COLO829 (cell line): Measurements from ENCODE around the gene PKD1.

Source experiments
- DNase-seq: peaks from one replicate; pipeline ENCODE4 v3.0.0; 2012; ENCODE audit warnings: low spot score

PKD1 gene

DNA sequence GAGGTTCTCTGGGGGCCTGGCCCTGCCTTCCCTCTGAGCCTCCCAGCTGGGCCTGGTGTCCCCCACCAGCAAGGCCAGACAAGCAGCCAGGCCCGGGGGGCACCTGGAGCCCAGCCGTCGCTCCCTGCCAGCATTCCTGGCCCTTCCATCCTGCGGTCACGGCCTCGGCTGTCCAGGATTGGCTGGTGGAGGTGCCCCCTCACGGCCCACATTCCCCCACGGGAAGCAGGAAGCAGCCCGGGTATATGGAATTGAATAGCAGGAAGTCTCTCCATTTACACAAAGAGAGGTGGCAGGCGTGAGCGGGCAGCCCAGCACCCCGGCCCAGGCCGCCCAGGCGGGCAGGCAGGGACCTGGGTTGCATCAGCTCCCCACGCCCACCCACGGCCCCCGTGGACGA is 34.4 kb upstream of the PKD1 start:
- no peak for DNase-seq

DNA sequence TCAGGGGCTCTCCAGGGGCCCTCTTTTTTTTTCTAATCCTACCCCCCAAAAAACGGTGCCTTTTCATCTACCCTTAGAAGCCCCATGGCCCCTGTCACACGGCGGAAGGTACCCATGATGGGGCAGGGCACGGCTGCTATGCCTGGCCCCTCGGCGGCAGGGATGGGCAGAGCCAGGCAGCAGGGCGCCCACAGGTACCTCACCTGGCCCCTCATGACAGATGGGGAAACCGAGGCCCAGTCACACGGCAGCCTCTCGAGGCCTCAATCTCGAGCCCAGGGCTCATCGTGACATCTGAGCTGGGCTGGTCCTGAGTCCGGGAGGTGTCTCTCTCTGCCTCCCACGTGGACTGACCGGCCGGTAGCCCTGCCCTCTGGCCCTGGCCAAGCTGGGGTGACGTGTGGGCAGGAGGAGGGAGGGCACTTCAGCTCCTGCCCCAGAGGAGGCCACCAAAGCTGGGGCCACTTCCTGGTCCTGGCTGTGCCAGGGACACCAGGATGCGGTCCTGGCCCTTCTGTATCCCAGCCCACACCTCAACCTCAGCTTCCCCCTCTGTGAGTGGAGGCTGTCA is 31.5 kb upstream of the PKD1 start:
- no peak for DNase-seq

DNA sequence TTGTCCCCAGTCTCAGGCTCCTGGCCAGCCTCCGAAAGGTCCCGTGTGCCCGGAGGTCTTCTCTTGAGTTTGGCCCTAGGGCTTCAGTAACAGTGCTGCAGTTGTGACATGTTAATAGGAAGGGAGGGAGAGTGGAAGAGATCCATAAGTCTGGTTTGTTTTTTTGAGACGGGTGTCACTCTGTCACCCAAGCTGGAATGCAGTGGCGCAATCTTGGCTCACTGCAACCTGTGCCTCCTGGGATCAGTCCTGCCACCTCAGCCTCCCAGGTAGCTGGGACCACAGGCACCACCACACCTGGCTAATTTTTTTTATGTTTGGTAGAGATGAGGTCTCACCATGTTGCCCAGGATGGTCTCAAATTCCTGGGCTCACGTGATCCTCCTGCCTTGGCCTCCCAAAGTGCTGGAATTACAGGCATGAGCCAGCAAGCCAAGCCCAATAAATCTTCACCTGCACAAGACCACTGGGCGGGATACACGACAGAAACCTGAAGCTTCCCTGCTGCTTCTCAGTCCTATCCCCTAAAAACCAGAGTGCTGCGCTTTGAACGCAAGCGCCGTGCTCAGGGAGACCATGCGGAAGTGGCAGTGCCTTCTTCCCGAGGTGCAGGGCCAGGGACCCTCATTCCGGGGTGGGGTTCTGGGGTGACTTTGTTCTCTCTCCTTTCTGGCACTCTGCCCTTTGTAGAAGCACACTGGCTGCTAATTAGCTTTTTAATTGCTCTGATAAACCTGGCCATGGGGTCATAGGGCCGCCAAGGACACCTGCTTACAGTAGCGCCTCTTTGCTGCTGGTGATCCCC is 30.8 kb upstream of the PKD1 start:
- DNase-seq, result no peak

DNA sequence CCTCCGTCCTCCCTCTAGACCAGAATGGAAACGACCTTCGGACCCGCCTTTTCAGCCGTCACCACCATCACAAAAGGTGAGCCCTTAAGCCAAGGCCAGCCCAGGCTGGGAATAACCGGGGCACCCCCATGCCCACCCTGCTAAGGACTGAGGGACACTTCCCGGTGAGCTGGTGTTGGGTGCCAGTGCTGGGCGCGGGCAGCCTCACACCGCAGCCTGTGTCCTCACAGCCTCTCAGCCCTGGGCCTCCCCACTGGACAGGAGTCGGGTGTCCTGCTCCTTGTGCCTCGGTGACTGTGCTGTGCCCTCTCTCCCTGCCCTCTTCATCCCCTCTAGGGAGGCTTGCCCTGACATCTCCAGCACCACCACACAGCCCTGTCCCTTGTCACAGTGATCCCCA is 30.2 kb upstream of the PKD1 start:
- no peak for DNase-seq

DNA sequence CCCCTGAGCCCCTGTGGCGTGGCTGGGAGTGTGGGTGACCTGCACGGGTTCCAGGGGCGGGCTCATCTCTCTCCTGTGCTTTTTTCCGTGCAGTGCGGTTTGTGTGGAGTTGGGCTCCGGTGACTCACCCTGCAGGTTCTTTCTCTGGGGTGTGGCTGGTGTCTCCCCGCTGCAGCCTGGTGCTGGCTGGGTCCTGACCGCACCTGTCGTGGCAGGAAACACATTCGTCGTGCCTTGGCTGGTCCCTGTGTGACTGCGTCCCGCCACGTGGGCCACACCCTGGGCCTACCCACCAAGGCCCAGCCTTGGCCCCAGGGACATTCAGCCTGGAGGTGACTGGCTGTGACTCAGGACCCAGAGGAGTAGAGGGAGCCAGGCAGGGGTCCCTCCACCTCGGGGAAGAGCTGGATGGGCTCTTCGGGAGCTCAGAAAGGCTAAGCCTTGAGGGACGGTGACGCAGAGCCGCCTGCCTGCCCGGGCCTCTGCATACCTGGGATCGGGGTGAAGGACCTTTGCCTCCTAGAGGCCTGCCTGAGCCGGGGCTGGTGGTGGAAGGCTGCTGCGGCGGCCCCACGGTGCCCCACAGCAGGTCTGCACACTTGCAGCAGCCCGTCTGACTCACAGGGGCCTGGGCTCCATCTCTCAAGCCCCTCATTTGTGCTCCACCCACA is 27.6 kb upstream of the PKD1 start:
- DNase-seq, result no peak

DNA sequence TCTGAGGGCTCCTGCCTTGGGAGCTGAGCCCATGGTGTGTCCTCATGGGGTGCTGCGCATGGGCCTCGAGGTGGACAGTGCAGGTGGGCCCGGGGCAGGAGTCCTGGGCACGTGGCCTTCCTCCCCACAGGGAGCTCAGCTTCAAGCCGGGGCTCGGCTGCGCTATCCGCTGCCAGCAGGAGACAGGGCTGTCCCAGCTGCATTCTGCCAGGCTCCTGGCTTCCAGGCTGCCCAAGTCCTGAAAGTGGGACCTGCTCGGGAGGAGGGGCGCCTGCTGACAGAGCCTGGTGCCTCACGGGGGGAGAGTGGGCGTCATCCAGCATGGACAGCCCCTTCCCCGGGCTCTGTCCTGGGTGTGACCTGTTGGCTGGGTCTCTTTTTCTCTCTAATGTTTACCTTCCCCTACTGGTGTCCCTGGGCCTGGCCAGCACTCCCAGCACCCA is 27.0 kb upstream of the PKD1 start:
- no peak for DNase-seq

DNA sequence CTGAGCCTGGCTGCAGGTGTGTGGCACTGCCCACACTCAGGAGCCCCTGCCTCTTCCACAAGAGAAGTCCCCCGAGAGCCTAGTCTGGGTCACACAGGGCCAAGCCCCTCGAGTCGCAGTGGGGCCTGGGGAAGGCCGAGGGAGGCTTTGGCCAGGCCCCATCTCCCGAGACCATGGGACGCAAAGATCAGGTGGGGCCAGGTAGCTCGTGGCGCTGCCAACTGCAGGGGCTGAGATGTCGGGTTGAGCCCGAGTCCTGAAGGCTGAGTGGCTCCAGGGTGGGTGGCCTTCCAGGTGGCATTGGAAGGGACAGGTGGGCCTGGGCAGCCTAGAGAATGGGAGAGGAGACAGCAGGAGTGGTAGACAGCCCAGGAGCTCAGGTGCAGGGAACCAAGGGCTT is 26.2 kb upstream of the PKD1 start:
- no peak for DNase-seq

DNA sequence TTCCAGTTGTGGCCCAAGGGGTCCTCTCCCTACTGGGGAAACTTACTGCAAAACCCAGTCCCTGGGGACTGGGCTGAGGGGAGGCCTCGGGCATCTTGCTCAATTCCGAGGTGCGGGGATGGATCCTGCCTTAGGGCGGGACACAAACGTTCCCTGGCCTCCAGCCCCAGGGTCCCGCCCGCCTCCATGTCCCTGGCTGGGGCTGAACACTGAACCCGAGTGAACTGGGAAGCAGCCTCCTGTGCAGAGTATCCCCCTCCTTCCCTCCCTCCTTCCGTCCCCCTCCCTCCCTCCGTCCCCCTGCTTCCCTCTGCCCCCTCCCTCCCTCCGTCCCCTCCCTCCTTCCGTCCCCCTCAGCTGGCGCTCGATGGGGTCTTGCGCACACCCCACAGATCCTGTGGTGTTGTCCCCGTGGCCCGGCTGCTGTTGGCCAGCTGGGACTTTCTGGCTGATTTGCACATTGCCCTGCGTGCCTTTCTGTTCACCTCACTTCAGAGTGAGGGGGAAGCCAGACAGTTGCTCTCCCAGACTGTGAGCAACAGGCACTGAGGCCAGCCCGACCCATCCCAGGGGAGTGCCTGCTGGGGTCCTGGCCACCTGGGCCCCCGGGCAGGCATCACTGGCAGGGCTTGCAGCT is 25.3 kb upstream of the PKD1 start:
- no peak for DNase-seq

DNA sequence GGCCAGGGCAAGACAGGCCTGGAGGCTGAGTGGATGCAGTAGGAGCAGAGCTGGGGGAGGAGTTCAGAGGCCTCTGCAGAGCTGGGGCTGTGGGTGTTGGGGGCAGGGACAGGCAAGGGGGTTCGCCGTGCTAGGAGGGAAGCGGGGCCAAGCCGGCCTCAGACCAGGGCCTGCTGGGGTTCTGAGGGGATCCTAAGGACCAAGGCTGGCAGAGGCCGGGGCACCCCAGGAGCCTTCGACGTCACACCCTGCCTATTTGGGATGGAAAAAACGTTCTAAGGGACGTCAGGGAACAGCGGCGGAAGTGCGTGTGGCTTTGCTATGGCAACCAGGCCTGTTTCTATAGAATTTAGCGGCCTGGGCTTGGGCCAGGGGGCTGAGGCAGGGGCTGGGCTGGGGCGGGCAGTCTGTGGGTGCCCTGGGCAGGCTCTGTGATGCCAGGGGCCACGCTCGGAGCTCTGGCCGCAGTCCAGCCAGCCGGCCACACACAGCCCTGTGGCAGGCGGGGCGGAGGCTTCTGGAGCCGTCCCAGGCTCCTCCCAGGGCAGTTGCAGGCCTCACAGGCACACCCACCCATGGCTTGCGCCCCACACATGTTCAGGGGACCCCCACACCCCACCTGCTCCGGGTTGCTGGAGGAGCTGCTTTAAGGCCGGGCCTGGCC is 23.6 kb upstream of the PKD1 start:
- no peak for DNase-seq

DNA sequence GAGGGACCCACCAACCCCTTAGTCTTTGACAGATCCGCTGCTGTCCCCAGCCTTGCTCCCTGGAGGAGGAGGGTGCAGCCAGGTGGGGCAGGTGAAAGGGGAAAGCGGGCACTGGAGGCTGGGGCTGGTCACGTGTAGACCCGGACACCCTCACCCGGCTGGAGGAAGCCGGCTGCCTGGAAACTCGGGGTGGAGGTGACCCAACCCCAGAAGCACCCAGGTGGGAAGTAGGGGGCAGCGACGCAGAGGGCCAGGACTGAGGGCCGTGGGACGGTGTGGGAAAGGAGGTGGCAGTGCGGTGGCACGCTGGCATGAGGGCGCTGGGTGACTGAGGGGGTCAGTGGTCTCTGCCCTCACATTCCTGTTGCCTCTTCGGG is 22.6 kb upstream of the PKD1 start:
- no peak for DNase-seq

DNA sequence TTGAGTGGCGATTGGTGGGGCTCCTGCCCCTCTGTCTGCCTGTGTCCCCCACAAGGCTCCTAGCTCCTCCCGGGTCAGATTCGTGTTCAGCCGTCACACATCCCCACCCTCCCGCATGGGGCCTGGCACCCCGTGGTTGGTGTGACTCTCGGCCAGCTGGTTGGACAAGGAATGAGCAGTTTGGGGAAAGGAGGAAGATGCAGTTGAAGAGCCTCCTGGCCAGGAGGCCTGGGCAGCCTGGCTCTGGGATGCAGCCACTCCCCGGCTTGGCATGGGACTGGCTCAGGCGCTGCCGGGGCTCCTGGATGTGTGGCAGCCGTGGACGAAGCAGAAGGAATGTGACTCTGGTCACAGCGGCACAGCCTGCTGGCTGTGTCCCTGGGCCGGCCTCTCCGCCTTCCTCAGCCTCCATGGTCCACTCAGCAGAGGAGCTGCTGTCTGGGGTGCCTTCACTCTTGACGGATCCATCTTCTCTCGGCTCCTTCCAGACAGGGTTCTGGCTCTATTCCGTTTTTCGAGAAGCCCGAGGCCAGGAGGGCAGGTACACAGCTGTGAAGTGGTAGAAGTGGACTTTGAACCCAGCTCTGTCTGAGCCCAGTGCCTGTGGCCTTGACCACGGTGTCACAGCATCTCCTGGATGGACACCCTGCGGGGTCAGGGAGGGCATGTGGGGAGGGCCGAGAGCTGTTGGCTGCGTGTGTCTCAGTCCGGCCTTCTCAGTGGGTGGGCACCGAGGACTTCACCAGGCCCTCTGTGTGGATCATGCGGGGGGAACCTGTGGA is 22.0 kb upstream of the PKD1 start:
- DNase-seq, result no peak

DNA sequence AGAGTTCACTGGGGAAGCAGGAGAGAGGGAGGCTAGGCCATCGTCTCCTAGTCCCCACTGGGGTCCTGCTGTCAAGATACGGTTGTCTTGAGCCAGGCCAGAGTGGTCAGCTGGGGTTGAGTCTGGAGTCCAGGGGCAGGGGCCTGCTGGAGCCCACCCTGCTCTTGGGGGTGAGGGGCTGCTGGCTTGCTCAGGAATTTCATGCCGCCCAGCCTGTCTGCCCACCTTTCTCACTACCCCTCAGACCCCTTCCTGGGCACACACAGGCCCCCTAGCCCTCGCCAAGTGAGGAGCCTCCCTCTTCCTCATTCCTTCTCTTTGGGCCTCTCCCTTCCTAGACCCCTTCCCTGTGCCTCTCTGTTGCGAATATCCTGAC is 21.1 kb upstream of the PKD1 start:
- DNase-seq, result no peak

DNA sequence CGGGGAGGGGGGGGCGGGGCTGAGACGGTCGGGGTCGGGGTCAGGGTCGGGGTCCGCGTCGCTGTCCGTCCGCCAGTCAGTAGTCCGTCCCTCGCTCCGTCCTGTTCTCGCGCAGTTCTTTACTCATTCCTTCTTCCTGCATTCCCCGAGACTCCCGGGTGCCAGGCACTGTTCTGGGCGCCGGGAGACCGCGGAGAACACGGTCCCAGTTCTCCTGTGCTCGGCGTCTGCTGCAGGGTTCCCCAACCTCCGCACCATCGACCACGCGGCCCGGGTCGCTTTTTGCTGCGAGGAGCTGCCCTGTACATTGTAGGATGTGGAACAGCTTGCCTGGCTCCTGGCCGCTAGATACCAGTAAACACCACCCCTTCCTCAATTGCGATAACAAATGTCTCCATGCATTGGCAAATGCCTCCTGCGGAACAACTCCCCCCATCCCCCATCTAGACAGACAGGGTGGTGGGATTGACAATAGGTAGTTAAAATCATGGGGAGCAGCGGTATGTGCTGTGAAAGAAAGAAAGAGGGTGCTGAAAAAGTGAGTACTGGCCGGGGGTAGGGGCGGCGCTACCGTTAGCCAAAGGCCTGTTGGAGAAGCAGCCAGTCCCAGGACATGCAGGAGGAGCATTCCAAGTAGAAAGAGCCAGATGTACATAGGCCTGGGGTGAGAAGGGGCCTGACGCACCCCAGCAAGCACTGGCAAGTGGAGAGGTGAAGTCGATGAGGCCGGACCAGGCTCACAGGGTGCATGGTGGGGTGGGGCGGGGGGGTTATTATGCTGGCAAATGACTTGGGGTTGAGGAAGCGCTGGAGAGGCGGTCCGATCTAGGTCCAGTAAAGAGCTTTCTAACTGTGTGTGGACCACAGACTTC is 20.5 kb upstream of the PKD1 start:
- DNase-seq, result no peak

DNA sequence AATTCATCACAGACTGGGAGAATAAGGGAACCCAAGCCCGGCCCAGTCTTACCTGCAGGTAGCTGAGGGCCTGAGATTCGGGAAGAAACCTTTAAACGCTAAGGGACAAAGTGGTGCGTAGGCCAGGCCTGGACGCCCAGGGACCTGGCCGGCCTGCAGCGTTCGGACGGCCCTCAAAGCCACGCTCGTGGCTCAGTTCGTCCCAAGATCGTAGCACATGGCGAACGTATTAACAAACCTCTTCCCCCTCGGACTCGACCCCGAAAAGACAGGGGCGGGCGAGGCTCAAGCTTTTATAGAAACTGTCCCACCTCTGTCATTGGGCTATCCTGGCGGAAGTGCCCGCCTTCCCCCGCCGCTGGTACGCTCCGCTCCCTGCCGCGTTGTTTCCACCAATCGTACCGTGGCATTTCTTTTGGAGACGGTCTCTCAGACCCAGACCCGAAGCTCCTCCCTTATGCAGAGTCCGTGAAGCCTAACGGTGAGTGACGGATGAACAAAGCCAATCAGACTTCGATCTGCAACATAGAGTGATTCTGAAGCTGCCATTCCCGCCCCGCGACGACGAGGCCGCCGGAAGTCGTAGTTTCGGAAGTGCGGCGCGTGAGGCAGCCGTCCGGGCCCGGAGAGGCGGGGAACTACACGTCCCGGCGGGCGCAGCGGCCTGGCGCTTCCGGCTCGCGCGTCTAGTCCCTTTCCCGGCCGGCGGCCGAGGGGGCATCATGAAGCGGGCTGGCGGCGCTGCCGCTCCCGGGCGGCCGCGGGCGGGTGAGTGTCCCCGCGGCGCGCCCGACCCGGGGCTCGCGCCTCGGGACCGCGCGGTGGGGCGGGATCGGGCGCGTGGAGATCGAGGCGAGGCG is 19.6 kb upstream of the PKD1 start, which contains the start of gene TRAF7:
Gene TRAF7 (plus strand): TSS at position 692 of the 860 bp plus-strand sequence. CDS start 8,139 bp downstream, outside the sequence.
- DNase-seq, result peak; percentile 99

DNA sequence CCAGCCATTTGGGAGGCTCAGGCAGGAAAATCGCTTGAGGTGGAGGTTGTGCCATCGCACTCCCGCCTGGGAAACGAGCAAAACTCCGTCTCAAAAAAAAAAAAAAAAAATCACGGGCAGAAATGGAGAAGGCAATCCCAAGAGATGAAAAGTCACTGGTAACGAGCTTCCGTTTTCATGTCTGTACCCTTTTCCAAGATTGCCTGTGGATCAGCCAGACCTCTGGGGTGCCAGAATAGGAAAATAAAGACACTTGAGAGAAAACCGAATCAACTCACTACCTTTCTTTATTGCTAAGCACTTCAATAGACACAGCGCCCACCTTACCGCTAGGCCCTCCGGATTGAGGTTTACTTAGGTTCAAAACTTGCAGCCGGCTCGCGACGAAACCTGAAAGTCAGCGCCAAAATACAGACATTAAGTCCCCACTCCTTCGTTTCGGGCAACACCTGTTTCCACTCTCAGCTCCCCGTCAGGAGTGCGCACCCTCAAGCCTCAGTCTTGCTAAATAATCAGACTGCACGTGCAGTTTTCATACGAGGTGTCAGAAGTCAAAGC is 18.9 kb upstream of the PKD1 start:
- no peak for DNase-seq

DNA sequence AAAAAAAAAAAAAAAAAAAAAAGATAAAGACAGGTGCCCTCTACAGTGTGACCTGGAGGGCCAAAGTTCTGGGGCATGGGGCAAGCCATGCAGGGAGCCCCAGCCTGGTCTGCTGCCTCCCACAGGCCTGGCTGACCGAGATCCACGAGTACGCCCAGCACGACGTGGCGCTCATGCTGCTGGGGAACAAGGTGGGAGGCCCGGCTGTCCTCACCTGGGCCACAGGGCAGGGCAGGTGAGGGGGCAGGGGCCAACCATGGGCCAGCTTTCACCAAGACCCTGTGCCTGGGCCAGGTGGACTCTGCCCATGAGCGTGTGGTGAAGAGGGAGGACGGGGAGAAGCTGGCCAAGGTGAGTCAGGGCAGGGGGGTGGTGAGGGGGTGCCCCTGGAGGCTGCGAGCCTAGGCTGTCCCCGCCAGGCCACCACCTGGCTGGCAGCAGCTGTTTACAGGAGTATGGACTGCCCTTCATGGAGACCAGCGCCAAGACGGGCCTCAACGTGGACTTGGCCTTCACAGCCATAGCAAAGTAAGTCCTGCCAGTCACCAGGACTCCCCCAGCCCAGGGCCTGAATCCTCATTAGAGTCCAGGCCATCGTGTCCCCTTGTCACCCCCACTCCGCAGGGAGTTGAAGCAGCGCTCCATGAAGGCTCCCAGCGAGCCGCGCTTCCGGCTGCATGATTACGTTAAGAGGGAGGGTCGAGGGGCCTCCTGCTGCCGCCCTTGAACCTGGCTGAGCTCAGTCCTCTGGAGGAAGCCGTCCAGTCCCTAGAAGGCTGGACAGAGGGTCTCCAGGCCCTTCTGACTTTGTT is 17.2 kb upstream of the PKD1 start:
- no peak for DNase-seq

DNA sequence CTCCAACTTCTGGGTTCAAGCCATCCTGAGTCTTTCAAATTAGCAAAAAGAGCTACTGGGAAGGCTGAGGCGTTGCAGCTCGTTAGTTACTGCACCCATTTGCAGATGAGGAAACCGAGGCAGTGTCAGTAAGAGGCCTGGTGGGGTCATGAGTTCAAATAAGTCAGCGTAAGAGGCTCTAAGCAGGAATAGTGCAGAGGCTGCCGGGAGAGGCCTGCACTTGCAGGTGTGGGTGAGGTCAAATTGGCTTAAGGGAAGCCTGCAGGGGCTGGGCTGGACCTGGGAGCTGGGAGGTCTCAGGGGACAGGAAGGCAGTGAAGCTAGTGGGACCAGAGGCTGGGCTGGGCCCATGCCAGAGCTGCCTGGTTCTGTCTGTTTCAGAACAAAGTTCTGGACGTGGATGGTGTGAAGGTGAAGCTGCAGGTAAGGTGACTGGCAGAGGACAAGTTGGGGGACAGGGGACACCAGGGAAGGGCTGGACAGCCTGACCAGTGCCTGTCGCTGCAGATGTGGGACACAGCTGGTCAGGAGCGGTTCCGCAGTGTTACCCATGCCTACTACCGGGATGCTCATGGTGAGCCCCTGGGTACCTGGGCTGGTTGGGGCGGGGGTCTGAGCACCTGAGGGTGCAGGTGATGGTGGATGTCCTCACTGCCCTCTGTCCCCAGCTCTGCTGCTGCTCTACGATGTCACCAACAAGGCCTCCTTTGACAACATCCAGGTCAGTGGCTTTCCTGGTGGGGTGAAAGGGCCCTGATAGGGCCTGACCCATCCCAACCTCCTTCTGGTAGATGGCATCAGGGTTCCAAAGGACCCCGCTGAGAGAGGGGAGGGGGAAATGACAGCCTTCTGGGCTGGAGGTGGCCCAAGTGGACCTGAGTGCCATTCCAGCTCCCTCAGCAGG is 15.7 kb upstream of the PKD1 start:
- no peak for DNase-seq
